OCI-LY7 (cell line): Measurements from ENCODE around the gene KIAA1217.

Experiments
- EZH2phosphoT487 ChIP-seq: fragments of 200-600 bp; sonication (generic); IDR thresholded peaks from 2 replicates; pipeline ENCODE4 v1.6.1; 2018; ENCODE audit warnings: low read depth, borderline replicate concordance, mild to moderate bottlenecking, mixed run types, antibody characterized with exemption, low read length, moderate library complexity, mixed read lengths
- TF ChIP-seq, protein P1 (sequence below): fragments of 200-600 bp; sonication (generic); conservative IDR thresholded peaks from 2 replicates; pipeline ENCODE4 v1.5.1; 2014; ENCODE audit warnings: mild to moderate bottlenecking, antibody characterized with exemption, low read length, moderate library complexity, mixed read lengths

DNA sequence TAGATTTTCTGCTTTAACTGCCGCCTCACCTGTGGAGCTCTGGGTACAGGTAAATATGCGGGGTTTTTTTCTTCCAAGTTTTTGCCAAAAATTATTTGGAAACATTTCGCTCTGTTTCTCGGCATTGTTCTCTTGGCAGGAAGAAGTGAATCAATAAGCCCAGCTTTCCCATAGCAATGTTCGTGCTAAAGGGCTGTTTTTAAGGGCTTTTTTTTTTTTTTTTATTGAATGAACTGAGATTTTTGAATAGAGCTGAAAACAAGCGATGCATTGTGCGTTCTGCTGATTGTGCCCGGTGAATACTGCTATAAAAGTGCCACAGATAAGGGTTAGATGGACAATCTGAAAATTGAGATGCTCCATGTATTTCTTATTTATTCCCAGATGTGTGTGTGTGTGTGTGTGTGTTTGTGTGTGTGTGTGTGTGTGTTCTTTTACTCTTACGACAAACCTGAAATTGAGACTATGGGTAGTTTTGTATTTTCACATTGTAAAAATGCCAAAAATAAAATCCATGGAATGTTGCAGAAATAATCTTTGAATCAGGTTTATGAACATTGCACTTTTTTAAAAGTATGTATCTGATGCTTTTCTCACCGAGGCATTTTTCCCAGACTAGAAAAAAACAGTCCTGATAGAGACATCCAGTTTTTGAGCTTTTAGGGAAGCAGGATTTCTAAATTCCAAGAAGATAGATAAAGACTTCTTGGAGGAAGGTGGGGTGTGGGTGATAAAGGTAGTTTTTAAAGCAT lies 30.5 kb downstream of the KIAA1217 start:
- TF ChIP-seq, protein P1, sequence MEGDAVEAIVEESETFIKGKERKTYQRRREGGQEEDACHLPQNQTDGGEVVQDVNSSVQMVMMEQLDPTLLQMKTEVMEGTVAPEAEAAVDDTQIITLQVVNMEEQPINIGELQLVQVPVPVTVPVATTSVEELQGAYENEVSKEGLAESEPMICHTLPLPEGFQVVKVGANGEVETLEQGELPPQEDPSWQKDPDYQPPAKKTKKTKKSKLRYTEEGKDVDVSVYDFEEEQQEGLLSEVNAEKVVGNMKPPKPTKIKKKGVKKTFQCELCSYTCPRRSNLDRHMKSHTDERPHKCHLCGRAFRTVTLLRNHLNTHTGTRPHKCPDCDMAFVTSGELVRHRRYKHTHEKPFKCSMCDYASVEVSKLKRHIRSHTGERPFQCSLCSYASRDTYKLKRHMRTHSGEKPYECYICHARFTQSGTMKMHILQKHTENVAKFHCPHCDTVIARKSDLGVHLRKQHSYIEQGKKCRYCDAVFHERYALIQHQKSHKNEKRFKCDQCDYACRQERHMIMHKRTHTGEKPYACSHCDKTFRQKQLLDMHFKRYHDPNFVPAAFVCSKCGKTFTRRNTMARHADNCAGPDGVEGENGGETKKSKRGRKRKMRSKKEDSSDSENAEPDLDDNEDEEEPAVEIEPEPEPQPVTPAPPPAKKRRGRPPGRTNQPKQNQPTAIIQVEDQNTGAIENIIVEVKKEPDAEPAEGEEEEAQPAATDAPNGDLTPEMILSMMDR: no peak
- no peak for TF ChIP-seq EZH2phosphoT487
